HL-60 (cell line): Measurements from ENCODE around the gene ATP6V1C2.

Experiments
- DNase-seq, 2 experiments: peaks; one replicate each; pipeline ENCODE4 v3.0.0-alpha.2; 2010 to 2020; ENCODE audit warnings: low read depth in 1 of 2, low spot score in 1 of 2
- H3K27ac ChIP-seq: fragments of 250-450 bp; sonication (Bioruptor Pico); replicated peaks from 2 replicates; pipeline ENCODE4 v1.5.1; 2020; ENCODE audit warnings: mild to moderate bottlenecking, moderate library complexity
- H3K27me3 ChIP-seq: fragments of 250-450 bp; sonication (Bioruptor Pico); 2 replicates; pipeline ENCODE4 v1.5.1; 2021; ENCODE audit warnings: mild to moderate bottlenecking, moderate library complexity; ENCODE audit not compliant: insufficient read depth, poor library complexity, severe bottlenecking
- H3K4me3 ChIP-seq: replicated peaks from 2 replicates; pipeline ENCODE4 v1.5.1; 2011; ENCODE audit warnings: mild to moderate bottlenecking, control low read depth, low read length; ENCODE audit not compliant: insufficient read depth
- GABPA ChIP-seq: IDR thresholded peaks from 2 replicates; pipeline ENCODE4 v1.6.1; 2012; ENCODE audit warnings: low read depth
- POLR2AphosphoS5 ChIP-seq: IDR thresholded peaks from 2 replicates; pipeline ENCODE4 v1.6.1; 2012; ENCODE audit warnings: low read depth
- SPI1 ChIP-seq: IDR thresholded peaks from 2 replicates; pipeline ENCODE4 v1.6.1; 2012; ENCODE audit warnings: low read depth, mild to moderate bottlenecking, borderline replicate concordance
- TF ChIP-seq, protein P1 (sequence below): IDR thresholded peaks from one replicate; pipeline ENCODE4 v1.5.1; 2011; ENCODE audit warnings: low read length, control low read depth, inconsistent platforms; ENCODE audit not compliant: insufficient read depth
- TF ChIP-seq, protein P2 (sequence below): IDR thresholded peaks from 2 replicates; pipeline ENCODE4 v1.6.1; 2012; ENCODE audit warnings: low read depth; ENCODE audit not compliant: insufficient replicate concordance

Gene ATP6V1C2

DNA sequence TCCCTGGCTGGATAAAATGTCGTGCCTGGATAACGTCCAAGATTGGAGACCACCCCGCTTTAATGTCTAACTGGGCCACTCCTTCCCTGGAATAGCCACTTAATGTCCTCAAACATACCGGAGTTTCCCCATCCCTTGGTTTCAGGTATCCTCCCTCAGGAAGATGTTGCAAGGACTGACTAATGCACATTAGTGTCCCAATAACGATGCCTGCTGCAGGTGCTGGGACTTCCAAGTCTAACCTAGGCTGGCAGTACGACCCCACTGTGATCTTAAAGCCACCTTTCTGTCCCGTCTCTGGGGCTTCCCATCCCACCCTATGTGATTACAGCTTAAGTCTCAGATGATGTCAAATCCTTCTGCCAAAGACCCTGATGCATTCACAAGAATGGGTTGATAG, 1.1 kb upstream of the ATP6V1C2 start:
- Histone ChIP-seq H3K27ac (0 out of 2 replicates have a peak overlapping the region, but pooled peaks have one; percentile 1), H3K27me3 (peaks cover 35% of the 10 kb centered on the region), H3K4me3 (no peak overlapping the region)
- DNase-seq, result peak; percentile 49 to 56
- no peak for TF ChIP-seq POLR2AphosphoS5
- TF ChIP-seq, protein P1, sequence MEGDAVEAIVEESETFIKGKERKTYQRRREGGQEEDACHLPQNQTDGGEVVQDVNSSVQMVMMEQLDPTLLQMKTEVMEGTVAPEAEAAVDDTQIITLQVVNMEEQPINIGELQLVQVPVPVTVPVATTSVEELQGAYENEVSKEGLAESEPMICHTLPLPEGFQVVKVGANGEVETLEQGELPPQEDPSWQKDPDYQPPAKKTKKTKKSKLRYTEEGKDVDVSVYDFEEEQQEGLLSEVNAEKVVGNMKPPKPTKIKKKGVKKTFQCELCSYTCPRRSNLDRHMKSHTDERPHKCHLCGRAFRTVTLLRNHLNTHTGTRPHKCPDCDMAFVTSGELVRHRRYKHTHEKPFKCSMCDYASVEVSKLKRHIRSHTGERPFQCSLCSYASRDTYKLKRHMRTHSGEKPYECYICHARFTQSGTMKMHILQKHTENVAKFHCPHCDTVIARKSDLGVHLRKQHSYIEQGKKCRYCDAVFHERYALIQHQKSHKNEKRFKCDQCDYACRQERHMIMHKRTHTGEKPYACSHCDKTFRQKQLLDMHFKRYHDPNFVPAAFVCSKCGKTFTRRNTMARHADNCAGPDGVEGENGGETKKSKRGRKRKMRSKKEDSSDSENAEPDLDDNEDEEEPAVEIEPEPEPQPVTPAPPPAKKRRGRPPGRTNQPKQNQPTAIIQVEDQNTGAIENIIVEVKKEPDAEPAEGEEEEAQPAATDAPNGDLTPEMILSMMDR, result no peak
- TF ChIP-seq, protein P2, sequence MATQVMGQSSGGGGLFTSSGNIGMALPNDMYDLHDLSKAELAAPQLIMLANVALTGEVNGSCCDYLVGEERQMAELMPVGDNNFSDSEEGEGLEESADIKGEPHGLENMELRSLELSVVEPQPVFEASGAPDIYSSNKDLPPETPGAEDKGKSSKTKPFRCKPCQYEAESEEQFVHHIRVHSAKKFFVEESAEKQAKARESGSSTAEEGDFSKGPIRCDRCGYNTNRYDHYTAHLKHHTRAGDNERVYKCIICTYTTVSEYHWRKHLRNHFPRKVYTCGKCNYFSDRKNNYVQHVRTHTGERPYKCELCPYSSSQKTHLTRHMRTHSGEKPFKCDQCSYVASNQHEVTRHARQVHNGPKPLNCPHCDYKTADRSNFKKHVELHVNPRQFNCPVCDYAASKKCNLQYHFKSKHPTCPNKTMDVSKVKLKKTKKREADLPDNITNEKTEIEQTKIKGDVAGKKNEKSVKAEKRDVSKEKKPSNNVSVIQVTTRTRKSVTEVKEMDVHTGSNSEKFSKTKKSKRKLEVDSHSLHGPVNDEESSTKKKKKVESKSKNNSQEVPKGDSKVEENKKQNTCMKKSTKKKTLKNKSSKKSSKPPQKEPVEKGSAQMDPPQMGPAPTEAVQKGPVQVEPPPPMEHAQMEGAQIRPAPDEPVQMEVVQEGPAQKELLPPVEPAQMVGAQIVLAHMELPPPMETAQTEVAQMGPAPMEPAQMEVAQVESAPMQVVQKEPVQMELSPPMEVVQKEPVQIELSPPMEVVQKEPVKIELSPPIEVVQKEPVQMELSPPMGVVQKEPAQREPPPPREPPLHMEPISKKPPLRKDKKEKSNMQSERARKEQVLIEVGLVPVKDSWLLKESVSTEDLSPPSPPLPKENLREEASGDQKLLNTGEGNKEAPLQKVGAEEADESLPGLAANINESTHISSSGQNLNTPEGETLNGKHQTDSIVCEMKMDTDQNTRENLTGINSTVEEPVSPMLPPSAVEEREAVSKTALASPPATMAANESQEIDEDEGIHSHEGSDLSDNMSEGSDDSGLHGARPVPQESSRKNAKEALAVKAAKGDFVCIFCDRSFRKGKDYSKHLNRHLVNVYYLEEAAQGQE, result no peak
- no peak for TF ChIP-seq SPI1
- TF ChIP-seq GABPA, result no peak

GRCh38 chr2:10720947-10721395, 459 bp upstream of the ATP6V1C2 start:
- Histone ChIP-seq H3K27me3 (peaks cover 38% of the 10 kb centered on the region), H3K27ac (no peak overlapping the region), H3K4me3 (peak overlapping the region; percentile 84)
- TF ChIP-seq, protein P1, result no peak
- no peak for TF ChIP-seq POLR2AphosphoS5
- TF ChIP-seq SPI1, result no peak
- TF ChIP-seq GABPA, result no peak
- TF ChIP-seq, protein P2, result no peak
- no peak for DNase-seq

DNA sequence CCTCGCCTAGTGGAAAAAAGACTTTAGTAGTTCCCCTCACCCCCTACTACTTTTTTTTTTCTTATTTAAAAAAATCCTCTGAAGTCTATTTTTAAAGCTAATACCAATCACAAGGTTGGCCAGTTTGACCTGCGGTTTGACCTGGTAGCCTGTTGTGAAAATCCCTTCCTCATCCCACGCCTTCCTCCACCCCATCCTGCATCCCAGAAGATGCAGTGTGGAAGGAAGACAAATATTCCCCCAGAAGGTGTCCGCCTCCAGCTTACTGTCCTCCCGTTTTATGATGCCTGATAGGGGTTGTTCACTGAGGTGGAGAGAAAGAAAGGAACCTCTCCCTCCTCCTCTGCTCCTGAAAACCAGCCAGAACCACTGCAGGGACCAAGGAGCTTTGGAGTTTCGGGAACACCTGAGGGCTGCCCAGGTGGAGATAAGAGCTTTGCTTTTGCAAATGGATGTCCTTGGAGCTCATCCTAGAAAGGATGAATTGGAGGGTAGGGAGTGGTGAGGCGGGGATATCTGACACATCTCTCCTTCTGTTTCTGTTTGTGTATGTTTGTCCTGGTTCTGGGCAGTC, 909 bp downstream of the ATP6V1C2 start:
- Histone ChIP-seq H3K27me3 (peaks cover 38% of the 10 kb centered on the region), H3K27ac (no peak overlapping the region), H3K4me3 (peak overlapping the region; percentile 84)
- no peak for DNase-seq
- TF ChIP-seq GABPA (no peak), POLR2AphosphoS5 (no peak), SPI1 (no peak)
- TF ChIP-seq, protein P1, result no peak
- TF ChIP-seq, protein P2, result no peak
